CD4-positive, alpha-beta T cell treated with Interleukin-17A for 1 hour (primary cell): ENCODE results near the gene MAPK10.
"Not testable (repeated sequence)": the region's sequence is repeated elsewhere in the genome, so short reads cannot be mapped to it uniquely, and the experiment has no call there.

Source experiments
- DNase-seq: peaks from one replicate; pipeline ENCODE4 v3.0.0-alpha.2; 2020

The MAPK10 gene

DNA sequence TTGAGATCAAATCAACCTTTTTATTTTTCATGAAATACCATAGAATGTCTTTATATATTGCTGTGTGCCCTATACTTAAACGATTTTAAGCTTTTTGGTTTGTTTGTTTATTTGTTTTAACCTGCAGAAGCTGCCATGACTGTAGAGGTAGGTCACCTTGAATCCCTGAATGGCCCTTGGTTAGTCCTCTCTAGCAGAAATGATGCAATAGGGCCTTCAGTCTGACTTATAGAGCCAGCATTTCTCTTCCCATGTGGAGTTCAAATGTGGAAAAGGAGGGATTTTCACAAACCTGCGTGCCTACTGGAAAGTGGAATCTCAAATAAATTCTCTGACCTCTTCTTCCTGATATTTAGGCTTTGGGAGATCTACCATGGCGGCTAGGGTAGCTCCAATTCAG lies 327.9 kb downstream of the MAPK10 start:
- DNase-seq: no peak

DNA sequence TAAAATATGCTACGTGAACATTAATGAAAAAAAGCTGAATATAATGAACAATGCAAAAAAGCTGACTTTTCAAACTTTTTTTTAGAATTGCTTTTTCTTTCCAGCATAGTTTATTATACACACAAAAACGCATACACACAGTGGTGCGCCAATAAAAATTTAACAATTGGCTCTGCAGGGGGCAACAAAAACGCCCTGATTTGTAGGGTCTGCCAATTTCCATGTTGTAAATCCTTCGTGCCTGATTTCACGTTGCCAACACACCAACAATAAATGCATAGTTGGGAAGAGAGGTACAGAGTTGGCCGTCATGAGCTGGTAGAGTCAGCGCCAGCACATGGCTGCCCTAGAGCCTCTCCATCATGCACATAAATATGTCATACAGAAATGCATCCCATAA lies 333.1 kb downstream of the MAPK10 start:
- DNase-seq: no peak

DNA sequence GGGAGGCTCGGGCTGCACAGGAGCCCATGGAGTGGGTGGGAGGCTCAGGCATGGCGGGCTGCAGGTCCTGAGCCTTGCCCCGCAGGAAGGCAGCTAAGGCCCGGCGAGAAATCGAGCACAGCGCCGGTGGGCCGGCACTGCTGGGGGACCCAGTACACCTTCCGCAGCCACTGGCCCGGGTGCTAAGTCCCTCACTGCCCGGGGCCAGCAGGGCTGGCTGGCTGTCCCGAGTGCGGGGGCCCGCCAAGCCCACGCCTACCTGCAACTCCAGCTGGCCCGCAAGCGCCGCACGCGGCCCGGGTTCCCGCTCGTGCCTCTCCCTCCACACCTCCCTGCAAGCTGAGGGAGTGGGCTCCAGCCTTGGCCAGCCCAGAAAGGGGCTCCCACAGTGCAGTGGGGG lies 338.2 kb downstream of the MAPK10 start:
- DNase-seq: not testable (repeated sequence)

DNA sequence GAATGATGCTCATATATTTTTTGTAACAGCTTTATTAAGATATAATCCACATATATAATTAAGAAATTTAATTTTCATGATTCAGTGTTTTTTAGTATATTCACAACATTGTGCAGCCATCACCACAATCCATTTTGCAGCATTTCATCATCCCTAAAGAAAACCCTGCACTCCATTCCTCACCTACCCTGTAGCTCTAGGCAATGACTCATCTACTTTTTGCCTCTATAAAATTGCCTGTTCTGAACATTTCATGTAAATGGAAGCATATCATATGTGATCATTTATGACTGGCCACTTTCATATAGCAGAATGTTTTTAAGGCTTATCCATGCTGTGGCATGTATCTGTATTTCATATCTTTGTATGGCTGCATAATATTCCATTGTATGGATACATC lies 339.9 kb downstream of the MAPK10 start:
- no peak for DNase-seq

DNA sequence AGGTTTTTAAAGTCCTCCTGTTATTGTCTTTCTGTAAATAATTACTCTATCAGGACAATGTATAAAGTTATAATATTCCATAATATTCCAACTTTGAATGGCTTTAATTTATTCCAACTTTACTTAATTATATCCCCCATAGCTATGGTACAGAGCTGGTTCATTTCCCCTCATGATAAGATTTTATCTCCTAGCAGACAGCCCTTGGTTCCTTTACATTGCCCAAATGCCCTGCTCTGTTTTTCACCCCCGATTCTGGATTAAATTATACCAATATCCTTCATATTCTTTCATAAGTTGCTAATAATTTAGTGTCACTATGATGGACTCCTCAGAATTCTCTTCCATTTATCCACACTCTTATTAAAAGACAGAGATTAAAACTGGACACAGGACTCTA lies 340.5 kb downstream of the MAPK10 start:
- no peak for DNase-seq

DNA sequence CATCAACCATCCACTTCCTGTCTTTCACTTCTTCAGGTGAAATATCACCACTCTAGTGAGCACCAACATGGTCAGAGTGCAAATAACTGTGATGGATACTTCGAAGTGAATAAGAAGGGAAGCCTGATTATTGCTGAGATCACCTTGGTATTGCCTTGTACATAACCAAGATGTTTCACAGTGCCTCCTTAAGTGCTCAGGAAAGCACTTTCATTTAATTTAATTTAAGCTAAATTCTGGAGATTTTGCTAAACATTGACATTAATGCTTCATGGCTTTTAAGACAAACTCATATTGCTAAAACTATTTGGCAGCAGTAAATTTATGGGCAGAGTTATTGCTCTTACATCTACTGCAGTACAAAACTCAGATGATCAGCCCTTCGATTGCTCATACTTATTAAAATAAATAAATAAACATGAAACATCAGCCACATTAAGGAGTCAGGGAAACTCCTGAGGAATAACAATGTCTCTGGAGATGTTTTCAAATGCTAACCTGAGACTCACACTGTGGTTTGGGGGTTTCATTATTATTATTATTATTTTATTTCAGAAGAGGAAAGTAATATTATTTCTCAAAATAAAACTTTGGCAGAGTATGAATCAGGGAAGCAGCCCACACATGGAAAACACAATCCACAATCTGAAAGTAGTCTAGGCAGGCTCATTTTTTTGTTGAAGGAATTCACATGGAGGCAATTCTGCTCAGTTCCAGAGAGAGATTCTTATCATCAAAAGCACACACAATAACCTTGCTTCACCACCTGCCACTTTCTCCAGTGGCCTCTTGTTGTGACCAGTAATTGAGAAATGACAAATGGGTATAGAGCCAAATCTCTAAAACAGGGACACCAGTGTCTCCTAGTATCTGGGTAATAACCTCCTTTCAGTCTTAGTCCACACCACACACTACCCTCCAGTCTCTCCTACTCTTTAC lies 344.2 kb downstream of the MAPK10 start:
- no peak for DNase-seq

DNA sequence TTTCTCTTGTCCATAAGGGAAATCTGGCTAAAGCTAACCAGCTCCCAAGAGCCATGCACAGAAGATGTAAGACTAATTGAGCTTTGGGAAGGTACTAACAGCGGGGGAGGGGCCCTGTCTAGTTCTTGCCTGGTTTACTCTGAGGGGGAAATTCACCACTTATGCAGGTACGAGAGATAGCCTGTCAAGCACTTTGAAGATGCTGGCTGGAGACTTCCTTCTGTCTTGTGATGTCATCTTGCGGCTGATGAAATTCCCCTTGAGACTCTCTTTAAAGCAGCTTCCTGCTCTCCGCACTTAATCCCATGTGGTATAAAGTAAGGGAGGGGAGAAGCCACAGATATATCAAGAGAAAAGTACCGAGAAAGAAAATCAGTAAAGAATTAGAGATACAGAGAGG lies 345.3 kb downstream of the MAPK10 start:
- DNase-seq: no peak

DNA sequence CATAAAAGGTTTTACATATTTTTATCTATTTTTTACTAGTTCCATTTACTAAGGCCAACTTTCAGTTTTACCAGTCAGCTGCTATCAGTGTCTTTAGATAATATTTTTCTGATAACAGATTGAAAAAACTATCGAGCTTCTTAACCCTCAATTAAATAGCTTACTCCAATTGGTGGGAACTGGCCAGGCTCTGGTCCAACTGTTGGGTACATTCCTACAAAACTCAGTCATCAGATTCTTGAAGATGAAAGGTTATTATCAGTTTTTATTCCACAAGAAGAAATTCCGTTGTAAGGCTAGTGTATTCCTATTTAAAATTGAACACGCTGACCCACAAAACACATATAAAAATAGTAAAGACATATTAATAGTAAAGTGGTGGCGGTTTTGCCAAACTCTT lies 346.2 kb downstream of the MAPK10 start:
- DNase-seq: no peak

DNA sequence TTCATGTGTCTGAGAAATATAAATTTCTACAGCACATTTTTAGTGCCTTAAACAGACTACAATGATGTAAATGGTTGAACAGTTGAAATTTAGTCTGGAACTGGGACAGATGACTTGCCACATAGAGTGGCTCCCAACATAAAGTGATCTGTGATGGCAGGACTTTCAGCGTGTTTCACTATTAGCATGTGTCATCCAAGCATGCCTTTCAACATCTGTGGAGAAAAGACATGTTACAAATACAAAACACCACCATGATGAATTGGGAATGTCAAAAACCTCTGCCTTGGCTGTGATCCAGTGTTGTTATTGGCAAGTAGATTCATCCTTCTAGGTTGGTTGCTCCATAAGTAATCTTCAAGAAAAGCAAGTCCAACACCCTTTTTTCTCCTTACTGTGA lies 348.7 kb downstream of the MAPK10 start:
- DNase-seq: no peak

DNA sequence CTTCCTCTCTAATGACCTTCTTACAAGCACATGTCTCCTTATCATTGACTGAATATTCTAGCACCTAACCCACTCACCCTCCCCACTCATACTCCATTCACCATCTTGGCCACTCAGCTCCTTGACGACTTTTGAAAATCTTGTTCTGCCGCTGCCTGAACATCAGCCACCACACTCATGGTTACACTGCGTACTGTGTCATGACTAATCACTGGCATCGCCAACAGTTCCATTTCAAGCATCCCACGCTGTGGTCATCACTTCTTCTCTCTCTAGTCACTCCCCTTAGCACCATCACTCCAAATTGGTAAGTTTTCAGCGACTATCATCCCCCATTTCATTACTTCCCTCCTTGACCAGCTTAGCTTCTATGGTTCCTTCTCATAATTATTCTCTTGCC lies 352.8 kb downstream of the MAPK10 start:
- no peak for DNase-seq

DNA sequence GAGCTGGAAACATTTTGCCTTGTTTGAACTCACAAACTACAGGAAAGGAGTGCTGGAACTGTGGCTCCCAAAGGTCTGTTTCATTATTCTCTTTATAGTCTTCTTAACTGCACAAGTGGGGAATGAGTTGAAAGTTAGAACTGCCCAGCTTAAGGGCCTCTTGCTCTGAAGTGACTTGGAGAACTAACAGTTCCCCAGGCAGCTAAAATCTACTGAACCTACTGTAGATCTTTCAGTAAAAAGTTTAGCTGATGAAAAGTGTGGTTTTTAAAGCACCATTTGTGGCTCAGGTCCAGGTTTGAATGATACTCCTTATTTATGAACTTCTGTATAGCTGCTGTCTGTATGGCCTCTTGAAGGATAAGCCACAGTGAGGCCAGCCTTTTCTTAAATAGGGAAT lies 353.8 kb downstream of the MAPK10 start:
- DNase-seq: no peak

DNA sequence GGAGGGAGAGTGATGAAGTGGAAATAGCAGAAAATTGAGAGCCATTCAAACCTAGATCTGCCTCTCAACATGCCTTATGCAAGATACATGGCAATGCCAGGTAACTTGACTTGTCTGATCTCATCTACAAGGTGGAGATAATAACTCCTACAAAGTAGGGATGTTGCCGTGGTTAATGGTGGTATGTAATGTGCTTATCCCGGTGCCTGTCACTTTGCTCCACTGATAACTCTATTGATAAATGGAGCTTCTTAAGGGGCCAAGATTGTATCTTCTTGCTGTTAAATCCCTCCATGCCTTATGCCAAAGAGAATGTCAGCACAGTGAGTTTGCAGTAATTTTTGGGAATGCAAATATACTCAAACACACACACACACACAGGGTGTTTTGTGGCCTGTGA lies 355.8 kb downstream of the MAPK10 start:
- DNase-seq: no peak

DNA sequence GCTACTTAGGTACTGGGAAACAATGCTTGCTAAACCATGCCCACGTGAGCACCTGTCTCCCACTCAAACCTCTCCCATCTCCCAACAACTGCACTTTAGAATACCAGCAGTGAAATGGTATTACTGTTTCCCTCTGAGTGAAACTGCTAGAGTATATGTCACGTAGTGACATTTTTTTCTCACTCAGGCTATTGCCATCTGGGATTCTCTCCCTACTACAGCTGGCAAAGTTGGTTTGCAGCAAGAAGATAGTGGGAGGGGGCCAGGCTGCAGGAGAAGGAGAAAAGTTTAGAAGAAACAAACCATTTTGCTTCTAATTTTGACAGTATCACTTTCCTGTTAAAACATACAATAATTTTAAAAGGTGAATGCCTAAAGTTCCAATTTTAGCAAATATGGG lies 358.3 kb downstream of the MAPK10 start:
- no peak for DNase-seq

DNA sequence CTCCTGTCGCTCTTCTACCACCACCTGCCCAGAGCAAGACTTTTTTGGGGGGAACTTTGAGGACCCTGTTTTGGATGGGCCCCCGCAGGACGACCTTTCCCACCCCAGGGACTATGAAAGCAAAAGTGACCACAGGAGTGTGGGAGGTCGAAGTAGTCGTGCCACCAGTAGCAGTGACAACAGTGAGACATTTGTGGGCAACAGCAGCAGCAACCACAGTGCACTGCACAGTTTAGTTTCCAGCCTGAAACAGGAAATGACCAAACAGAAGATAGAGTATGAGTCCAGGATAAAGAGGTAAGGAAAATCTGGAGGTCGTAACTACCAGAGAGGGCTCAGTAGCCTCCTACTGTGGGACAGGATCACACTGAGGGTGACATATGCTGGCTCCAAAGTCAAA lies 364.5 kb downstream of the MAPK10 start:
- DNase-seq: no peak

DNA sequence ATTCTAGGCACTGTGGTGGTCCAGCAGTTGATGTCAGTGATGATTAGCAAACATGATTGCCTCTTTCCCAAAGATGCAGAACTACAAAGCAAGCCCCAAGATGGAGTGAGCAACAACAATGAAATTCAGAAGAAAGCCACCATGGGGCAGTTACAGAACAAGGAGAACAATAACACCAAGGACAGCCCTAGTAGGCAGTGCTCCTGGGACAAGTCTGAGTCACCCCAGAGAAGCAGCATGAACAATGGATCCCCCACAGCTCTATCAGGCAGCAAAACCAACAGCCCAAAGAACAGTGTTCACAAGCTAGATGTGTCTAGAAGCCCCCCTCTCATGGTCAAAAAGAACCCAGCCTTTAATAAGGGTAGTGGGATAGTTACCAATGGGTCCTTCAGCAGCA lies 365.3 kb downstream of the MAPK10 start:
- DNase-seq: no peak

DNA sequence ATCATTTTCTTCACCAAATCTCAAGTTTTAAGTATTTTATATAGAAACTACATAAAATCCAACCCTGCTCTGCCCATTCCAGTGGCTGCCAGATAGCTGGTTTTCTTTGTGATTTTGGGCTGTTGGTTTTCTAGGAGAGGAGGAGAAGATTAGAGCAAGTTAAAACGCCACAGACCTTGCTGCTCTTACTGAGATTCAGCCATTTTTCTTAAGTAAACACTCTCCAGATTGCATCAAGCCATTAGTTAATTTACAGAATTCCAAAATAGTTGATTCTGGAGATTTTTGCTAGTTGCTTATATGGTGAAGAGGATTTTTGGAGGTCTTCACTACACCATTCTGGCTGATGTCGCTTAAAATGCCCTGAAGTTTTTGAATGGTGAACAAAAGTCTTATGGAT lies 366.2 kb downstream of the MAPK10 start:
- DNase-seq: no peak

DNA sequence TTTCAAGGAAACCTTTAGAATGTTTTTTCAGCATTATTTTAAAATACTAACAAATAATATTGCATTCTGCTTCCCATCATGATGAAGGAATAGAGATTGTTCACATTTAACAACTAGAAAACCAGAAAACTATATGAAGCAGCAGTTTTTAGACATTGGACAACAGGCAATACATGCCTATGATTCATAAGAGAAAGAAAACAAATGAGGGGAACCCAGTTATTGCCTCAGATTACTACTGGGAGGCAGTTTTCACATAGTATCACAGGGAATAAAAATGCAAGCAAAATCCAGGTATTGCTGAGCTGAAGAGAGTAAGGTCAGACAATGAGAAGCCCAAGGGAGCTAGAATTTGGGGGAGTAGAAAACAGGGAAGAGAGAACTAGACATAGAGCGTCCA lies 373.6 kb downstream of the MAPK10 start:
- no peak for DNase-seq

DNA sequence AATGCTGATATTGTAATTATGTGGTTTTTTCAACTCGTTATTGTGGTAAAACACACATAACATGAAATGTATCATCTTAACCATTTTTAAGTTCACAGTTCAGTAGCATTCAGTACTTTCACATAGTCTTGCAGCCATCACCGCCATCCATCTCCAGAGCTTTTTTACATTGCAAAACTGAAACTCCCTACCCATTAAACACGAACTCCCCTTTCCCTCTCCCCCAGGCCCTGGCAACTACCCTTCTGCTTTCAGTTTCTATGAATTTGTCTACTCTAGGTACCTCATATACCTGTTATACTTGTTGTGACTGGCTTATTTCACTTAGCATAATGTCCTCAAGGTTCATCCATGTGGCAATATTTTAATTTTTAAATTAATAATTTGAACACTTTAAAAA lies 380.6 kb downstream of the MAPK10 start:
- no peak for DNase-seq

DNA sequence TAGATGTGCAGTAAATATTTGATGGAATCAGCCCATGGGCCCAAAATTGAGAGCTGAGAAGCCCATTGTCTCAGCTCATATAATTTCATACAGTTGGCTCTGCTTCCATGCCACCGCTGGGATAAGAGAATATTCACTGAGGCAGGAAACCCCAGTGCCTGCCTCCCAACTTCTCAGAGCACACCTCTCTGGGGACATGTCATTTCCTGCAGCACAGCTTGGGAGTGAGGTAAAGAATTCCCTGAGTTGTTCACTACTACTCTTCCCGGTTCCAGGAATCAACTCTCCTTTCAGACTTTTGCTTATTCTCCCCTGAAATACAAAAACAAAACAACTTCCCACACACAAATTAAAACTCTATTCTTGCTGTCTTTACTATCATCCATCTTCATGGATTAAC lies 389.3 kb downstream of the MAPK10 start:
- no peak for DNase-seq

DNA sequence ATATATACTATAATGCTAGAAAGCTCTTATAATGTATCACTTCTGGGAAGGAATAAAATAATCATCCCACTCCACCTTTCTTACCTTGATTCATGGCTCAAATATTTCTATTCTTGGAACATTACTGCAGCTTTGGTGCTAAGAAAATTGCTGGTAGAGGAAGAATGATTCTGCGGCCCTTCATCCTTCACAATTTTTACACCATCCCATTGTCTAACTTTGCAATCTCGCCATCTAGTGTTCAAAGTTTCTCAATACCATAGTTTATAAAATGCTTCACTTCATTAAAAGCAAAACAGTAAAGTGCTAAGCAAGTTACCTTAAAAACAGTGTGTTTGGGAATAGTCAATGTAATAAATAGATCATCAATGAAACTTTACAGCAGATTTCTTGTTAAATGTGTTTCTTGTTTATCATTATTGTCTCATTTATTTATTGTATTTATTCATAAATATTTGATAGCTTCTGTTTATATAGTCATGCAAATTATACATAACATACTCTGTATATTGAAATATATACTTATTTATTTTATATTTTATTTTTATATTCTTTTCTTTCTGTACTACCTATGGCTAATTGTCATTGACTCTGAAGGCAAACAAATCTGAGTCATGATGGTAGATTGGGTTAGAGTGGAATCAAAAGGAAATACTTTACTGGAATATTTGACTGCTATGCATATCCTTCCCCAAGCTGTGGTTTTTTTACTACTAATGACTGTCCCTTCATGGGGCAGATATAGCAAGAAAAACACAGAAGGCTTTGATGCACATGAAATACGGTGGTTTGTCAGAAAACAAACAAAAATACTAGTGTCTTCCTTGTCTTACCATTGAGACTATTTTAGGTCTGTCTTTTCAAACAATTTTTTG lies 390.7 kb downstream of the MAPK10 start:
- no peak for DNase-seq

DNA sequence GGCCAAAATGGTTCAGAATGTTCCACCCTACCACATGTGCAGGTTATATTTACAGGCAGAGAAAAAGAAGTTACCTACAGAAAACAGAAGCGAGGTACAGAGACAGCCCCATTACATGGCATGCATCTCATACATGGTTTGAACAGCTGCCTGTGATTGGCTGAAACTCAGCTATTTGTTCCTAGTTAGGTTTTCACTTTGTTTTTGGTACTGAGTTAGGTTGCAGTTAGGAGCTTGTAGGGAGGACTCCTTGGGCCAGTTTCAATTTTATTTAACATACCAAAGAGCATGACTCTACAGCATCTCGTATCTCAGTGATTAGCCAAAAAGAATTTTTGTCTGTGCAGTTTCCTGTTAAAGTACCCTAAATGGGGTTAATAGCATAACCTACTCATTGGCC lies 392.0 kb downstream of the MAPK10 start:
- DNase-seq: no peak

DNA sequence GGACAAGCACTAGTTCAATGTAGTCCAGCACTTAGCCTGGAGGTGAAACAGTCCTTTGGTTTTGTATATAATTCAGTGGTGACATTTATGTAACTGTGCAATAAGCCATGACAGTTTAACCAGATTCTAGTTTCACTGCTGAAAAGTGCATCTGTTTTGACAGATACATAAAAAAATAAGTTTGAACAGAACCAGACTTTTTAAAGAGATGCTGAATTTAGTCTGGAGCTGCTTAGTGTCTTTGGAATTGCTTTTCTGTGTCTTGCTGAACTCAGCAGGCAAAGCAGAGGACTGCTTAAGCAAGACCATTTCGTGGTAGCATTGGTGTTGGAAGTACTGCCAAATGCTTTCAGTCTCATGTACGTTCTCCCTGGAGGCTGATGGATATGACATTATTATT lies 393.5 kb downstream of the MAPK10 start:
- DNase-seq: no peak

DNA sequence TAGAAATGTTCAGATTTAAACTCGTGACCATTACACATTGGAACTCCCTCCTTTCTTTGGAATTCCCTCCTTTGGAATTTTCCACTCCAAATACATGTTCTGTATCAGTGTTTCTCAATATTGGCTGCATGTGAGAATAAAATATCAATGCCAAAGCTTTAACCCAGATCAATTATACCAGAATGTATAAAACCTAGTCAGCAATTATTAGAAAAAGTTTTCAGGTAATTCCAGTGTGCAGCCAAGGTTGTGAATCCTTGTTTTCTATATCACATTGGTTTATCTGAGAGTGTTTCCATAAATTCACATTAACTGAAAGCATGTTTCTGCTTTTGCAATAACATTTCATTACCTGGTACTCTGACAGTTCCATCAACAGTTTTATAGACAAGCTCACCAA lies 394.3 kb downstream of the MAPK10 start:
- DNase-seq: no peak

DNA sequence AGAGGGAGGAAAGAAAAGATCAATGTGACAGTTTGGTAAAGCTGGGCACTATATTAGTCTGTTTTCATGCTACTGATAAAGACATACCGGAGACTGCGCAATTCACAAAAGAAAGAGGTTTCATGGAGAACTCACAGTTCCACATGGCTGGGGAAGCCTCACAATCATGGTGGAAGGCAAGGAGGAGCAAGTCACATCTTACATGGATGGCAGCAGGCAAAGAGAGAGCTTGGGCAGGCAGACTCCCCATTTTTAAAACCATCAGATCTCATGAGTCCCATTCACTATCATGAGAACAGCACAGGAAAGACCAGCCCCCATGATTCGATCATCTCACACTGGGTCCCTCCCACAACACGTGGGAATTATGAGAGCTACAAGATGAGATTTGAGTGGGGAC lies 394.8 kb downstream of the MAPK10 start:
- not testable (repeated sequence) for DNase-seq
